Central memory CD4-positive, alpha-beta T cell (primary cell): ENCODE data around the gene GALNT5.
"Not testable (repeated sequence)": the region's sequence is repeated elsewhere in the genome, so short reads cannot be mapped to it uniquely, and the experiment has no call there.

Source experiments
- DNase-seq: peaks from one replicate; pipeline ENCODE4 v3.0.0; 2022
- total RNA-seq, 3 experiments: gene quantifications; one replicate each; lab custom pipeline; 2026; lab: John Stamatoyannopoulos, UW

GALNT5 gene
- total RNA-seq, result 0 reads per million in 3 experiments

GRCh38 chr2:157257312-157258252 is at the start of gene GALNT5:
Gene GALNT5, plus strand, starts transcription at chr2:157257705. Its CDS starts 378 bp downstream, at chr2:157258083.
- no peak for DNase-seq

- no peak for DNase-seq
Observed at GRCh38 chr2:157216286-157216965, 41.1 kb upstream of the GALNT5 start.

- no peak for DNase-seq
Observed at GRCh38 chr2:157217409-157217808, 40.1 kb upstream of the GALNT5 start.

- DNase-seq, result no peak
Observed at GRCh38 chr2:157218911-157219310, 38.6 kb upstream of the GALNT5 start.

- DNase-seq, result no peak
Observed at GRCh38 chr2:157220502-157220901, 37.0 kb upstream of the GALNT5 start.

GRCh38 chr2:157221394-157221988 is 36.0 kb upstream of the GALNT5 start:
- no peak for DNase-seq

GRCh38 chr2:157223624-157224205 is 33.8 kb upstream of the GALNT5 start:
- DNase-seq, result no peak

GRCh38 chr2:157224448-157224847 is 33.1 kb upstream of the GALNT5 start:
- not testable (repeated sequence) for DNase-seq

GRCh38 chr2:157227592-157227991 is 29.9 kb upstream of the GALNT5 start:
- DNase-seq, result no peak

GRCh38 chr2:157228946-157229345 is 28.6 kb upstream of the GALNT5 start:
- no peak for DNase-seq

- no peak for DNase-seq
Observed at GRCh38 chr2:157229572-157229971, 27.9 kb upstream of the GALNT5 start.

GRCh38 chr2:157231476-157231875 is 26.0 kb upstream of the GALNT5 start:
- no peak for DNase-seq

GRCh38 chr2:157233506-157233905 is 24.0 kb upstream of the GALNT5 start:
- no peak for DNase-seq

GRCh38 chr2:157236404-157236803 is 21.1 kb upstream of the GALNT5 start:
- DNase-seq, result no peak

- no peak for DNase-seq
Observed at GRCh38 chr2:157238296-157238695, 19.2 kb upstream of the GALNT5 start.

GRCh38 chr2:157244691-157245090 is 12.8 kb upstream of the GALNT5 start:
- no peak for DNase-seq

GRCh38 chr2:157245144-157245840 is 12.2 kb upstream of the GALNT5 start:
- DNase-seq, result no peak

GRCh38 chr2:157245846-157246764 is 11.4 kb upstream of the GALNT5 start:
- DNase-seq, result no peak

GRCh38 chr2:157246765-157247407 is 10.6 kb upstream of the GALNT5 start:
- DNase-seq, result no peak

GRCh38 chr2:157250836-157251235 is 6.7 kb upstream of the GALNT5 start:
- DNase-seq, result no peak

- DNase-seq, result no peak
Observed at GRCh38 chr2:157251932-157252331, 5.6 kb upstream of the GALNT5 start.
